ENCODE measurements around the gene SLC16A10.
"Not testable (repeated sequence)": the region's sequence is repeated elsewhere in the genome, so short reads cannot be mapped to it uniquely, and the experiment has no call there.

The SLC16A10 gene

GRCh38 chr6:111176760-111177099, 89.4 kb downstream of the SLC16A10 start:
- Histone ChIP-seq H3K36me3 (ENCODE audit: control insufficient read depth, insufficient read depth, low read length) (no peaks in the 10 kb centered on the region), H3K27me3 (ENCODE audit: control insufficient read depth, insufficient read depth, low read length) (no peaks in the 10 kb centered on the region), H3K9ac (ENCODE audit: low read length) (no peak overlapping the region), H3K4me3 (ENCODE audit: low read length) (no peak overlapping the region), H3K4me1 (ENCODE audit: control insufficient read depth, insufficient read depth, low read length) (peaks cover 3% of the 10 kb centered on the region), H3K9me3 (ENCODE audit: control insufficient read depth, low read length) (no peaks in the 10 kb centered on the region)

GRCh38 chr6:111177131-111177530, 89.8 kb downstream of the SLC16A10 start:
- peaks cover 3% of the 10 kb centered on the region for H3K4me1 ChIP-seq (ENCODE audit: control insufficient read depth, insufficient read depth, low read length)
- H3K27me3 ChIP-seq (ENCODE audit: control insufficient read depth, insufficient read depth, low read length): no peaks in the 10 kb centered on the region
- no peaks in the 10 kb centered on the region for H3K9me3 ChIP-seq (ENCODE audit: control insufficient read depth, low read length)
- H3K36me3 ChIP-seq (ENCODE audit: control insufficient read depth, insufficient read depth, low read length): no peaks in the 10 kb centered on the region
- no peak overlapping the region for H3K4me3 ChIP-seq (ENCODE audit: low read length)
- H3K9ac ChIP-seq (ENCODE audit: low read length): no peak overlapping the region

- no peaks in the 10 kb centered on the region for H3K9me3 ChIP-seq (ENCODE audit: control insufficient read depth, low read length)
- H3K4me1 ChIP-seq (ENCODE audit: control insufficient read depth, insufficient read depth, low read length): no peaks in the 10 kb centered on the region
- no peaks in the 10 kb centered on the region for H3K36me3 ChIP-seq (ENCODE audit: control insufficient read depth, insufficient read depth, low read length)
- no peak overlapping the region for H3K9ac ChIP-seq (ENCODE audit: low read length)
- H3K4me3 ChIP-seq (ENCODE audit: low read length): no peak overlapping the region
- H3K27me3 ChIP-seq (ENCODE audit: control insufficient read depth, insufficient read depth, low read length): no peaks in the 10 kb centered on the region
These were observed 96.6 kb downstream of the SLC16A10 start for GRCh38 chr6:111183702-111184517.

GRCh38 chr6:111184827-111185532, 97.7 kb downstream of the SLC16A10 start:
- Histone ChIP-seq H3K4me1 (ENCODE audit: control insufficient read depth, insufficient read depth, low read length) (no peaks in the 10 kb centered on the region), H3K4me3 (ENCODE audit: low read length) (no peak overlapping the region), H3K9ac (ENCODE audit: low read length) (no peak overlapping the region), H3K36me3 (ENCODE audit: control insufficient read depth, insufficient read depth, low read length) (no peaks in the 10 kb centered on the region), H3K9me3 (ENCODE audit: control insufficient read depth, low read length) (no peaks in the 10 kb centered on the region), H3K27me3 (ENCODE audit: control insufficient read depth, insufficient read depth, low read length) (no peaks in the 10 kb centered on the region)

GRCh38 chr6:111185954-111186353, 98.7 kb downstream of the SLC16A10 start:
- H3K4me1 ChIP-seq (ENCODE audit: control insufficient read depth, insufficient read depth, low read length): no peaks in the 10 kb centered on the region
- H3K9ac ChIP-seq (ENCODE audit: low read length): no peak overlapping the region
- no peaks in the 10 kb centered on the region for H3K9me3 ChIP-seq (ENCODE audit: control insufficient read depth, low read length)
- H3K36me3 ChIP-seq (ENCODE audit: control insufficient read depth, insufficient read depth, low read length): no peaks in the 10 kb centered on the region
- H3K4me3 ChIP-seq (ENCODE audit: low read length): no peak overlapping the region
- no peaks in the 10 kb centered on the region for H3K27me3 ChIP-seq (ENCODE audit: control insufficient read depth, insufficient read depth, low read length)

GRCh38 chr6:111187874-111188273, 100.6 kb downstream of the SLC16A10 start:
- Histone ChIP-seq H3K9ac (ENCODE audit: low read length) (no peak overlapping the region), H3K27me3 (ENCODE audit: control insufficient read depth, insufficient read depth, low read length) (no peaks in the 10 kb centered on the region), H3K4me1 (ENCODE audit: control insufficient read depth, insufficient read depth, low read length) (no peaks in the 10 kb centered on the region), H3K4me3 (ENCODE audit: low read length) (no peak overlapping the region), H3K9me3 (ENCODE audit: control insufficient read depth, low read length) (no peaks in the 10 kb centered on the region), H3K36me3 (ENCODE audit: control insufficient read depth, insufficient read depth, low read length) (no peaks in the 10 kb centered on the region)

GRCh38 chr6:111189666-111190210, 102.4 kb downstream of the SLC16A10 start:
- not testable (repeated sequence) for H3K27me3 ChIP-seq (ENCODE audit: control insufficient read depth, insufficient read depth, low read length); H3K9me3 ChIP-seq (ENCODE audit: control insufficient read depth, low read length); H3K4me1 ChIP-seq (ENCODE audit: control insufficient read depth, insufficient read depth, low read length); H3K4me3 ChIP-seq (ENCODE audit: low read length); H3K9ac ChIP-seq (ENCODE audit: low read length); H3K36me3 ChIP-seq (ENCODE audit: control insufficient read depth, insufficient read depth, low read length)

GRCh38 chr6:111190637-111191036, 103.3 kb downstream of the SLC16A10 start:
- no peaks in the 10 kb centered on the region for H3K27me3 ChIP-seq (ENCODE audit: control insufficient read depth, insufficient read depth, low read length)
- no peak overlapping the region for H3K4me3 ChIP-seq (ENCODE audit: low read length)
- H3K36me3 ChIP-seq (ENCODE audit: control insufficient read depth, insufficient read depth, low read length): no peaks in the 10 kb centered on the region
- H3K9ac ChIP-seq (ENCODE audit: low read length): no peak overlapping the region
- peaks cover 6% of the 10 kb centered on the region for H3K4me1 ChIP-seq (ENCODE audit: control insufficient read depth, insufficient read depth, low read length)
- H3K9me3 ChIP-seq (ENCODE audit: control insufficient read depth, low read length): no peaks in the 10 kb centered on the region

- H3K9me3 ChIP-seq (ENCODE audit: control insufficient read depth, low read length); H3K27me3 ChIP-seq (ENCODE audit: control insufficient read depth, insufficient read depth, low read length); H3K4me3 ChIP-seq (ENCODE audit: low read length); H3K36me3 ChIP-seq (ENCODE audit: control insufficient read depth, insufficient read depth, low read length); H3K4me1 ChIP-seq (ENCODE audit: control insufficient read depth, insufficient read depth, low read length); H3K9ac ChIP-seq (ENCODE audit: low read length): not testable (repeated sequence)
These were observed 103.8 kb downstream of the SLC16A10 start for GRCh38 chr6:111191136-111191535.

GRCh38 chr6:111192911-111193555, 105.7 kb downstream of the SLC16A10 start:
- no peak overlapping the region for H3K9ac ChIP-seq (ENCODE audit: low read length)
- H3K27me3 ChIP-seq (ENCODE audit: control insufficient read depth, insufficient read depth, low read length): no peaks in the 10 kb centered on the region

GRCh38 chr6:111195656-111196055, 108.4 kb downstream of the SLC16A10 start:
- H3K27me3 ChIP-seq (ENCODE audit: control insufficient read depth, insufficient read depth, low read length): no peaks in the 10 kb centered on the region
- no peaks in the 10 kb centered on the region for H3K36me3 ChIP-seq (ENCODE audit: control insufficient read depth, insufficient read depth, low read length)
- H3K9ac ChIP-seq (ENCODE audit: low read length): no peak overlapping the region
- no peak overlapping the region for H3K4me3 ChIP-seq (ENCODE audit: low read length)
- H3K9me3 ChIP-seq (ENCODE audit: control insufficient read depth, low read length): no peaks in the 10 kb centered on the region
- peaks cover 19% of the 10 kb centered on the region for H3K4me1 ChIP-seq (ENCODE audit: control insufficient read depth, insufficient read depth, low read length)

More at GRCh38 chr6:111192911-111193555, 105.7 kb downstream of the SLC16A10 start:
- H3K4me3 ChIP-seq (ENCODE audit: low read length): no peak overlapping the region
- no peaks in the 10 kb centered on the region for H3K9me3 ChIP-seq (ENCODE audit: control insufficient read depth, low read length)
- peaks cover 10% of the 10 kb centered on the region for H3K4me1 ChIP-seq (ENCODE audit: control insufficient read depth, insufficient read depth, low read length)
- no peaks in the 10 kb centered on the region for H3K36me3 ChIP-seq (ENCODE audit: control insufficient read depth, insufficient read depth, low read length)

GRCh38 chr6:111198841-111199240, 111.5 kb downstream of the SLC16A10 start:
- H3K9ac ChIP-seq (ENCODE audit: low read length): no peak overlapping the region
- H3K4me1 ChIP-seq (ENCODE audit: control insufficient read depth, insufficient read depth, low read length): peaks cover 19% of the 10 kb centered on the region

More at GRCh38 chr6:111198841-111199240, 111.5 kb downstream of the SLC16A10 start:
- Histone ChIP-seq H3K27me3 (ENCODE audit: control insufficient read depth, insufficient read depth, low read length) (no peaks in the 10 kb centered on the region), H3K4me3 (ENCODE audit: low read length) (no peak overlapping the region), H3K9me3 (ENCODE audit: control insufficient read depth, low read length) (no peaks in the 10 kb centered on the region), H3K36me3 (ENCODE audit: control insufficient read depth, insufficient read depth, low read length) (no peaks in the 10 kb centered on the region)

Data from mucosa of stomach (tissue), 1 donor.